WTC11 (cell line): ENCODE results near the gene FGFR3.

Source experiments
- MLX ChIP-seq: sonication (generic); formaldehyde crosslinking; IDR thresholded peaks from 2 replicates; pipeline ENCODE4 v1.8.1; 2023; ENCODE audit warnings: mild to moderate bottlenecking, missing genetic modification reagents, moderate library complexity
- TEAD1 ChIP-seq: sonication (generic); formaldehyde crosslinking; IDR thresholded peaks from 2 replicates; pipeline ENCODE4 v1.8.0; 2022; ENCODE audit warnings: mild to moderate bottlenecking, missing genetic modification reagents
- TF ChIP-seq, protein P1 (sequence below): fragments of 200-600 bp; IDR thresholded peaks from 2 replicates; pipeline ENCODE4 v1.8.0; 2022; ENCODE audit warnings: antibody characterized with exemption

DNA sequence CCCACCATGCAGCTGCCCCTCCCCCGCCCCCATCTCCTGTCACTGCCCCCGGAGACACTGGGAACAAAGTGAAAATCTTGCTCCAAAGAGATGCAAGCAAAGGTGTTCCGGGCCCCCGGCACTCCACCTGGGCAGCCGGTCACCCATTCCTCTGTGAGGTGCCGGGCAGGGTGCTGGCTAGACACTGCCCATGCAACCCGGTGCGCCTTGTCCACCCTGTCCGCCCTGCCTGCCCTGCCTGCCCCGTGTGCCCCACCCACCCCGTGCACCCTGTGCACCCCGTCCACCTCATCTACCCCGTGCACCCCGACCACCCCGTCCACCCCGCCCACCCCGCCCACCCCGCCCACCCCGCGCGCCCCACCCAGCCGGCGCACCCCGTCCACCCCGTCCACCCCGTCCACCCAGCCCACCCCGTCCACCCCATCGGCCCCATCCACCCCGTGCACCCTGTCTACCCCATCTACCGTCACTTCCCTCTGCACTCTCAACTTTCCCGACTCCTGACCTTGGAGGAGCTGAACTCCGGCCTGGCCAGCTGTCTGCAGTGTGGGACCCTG, 31.9 kb upstream of the FGFR3 start:
- TF ChIP-seq TEAD1 (CRISPR knock-in tag) (no peak), MLX (CRISPR knock-in tag) (no peak)
- TF ChIP-seq, protein P1, sequence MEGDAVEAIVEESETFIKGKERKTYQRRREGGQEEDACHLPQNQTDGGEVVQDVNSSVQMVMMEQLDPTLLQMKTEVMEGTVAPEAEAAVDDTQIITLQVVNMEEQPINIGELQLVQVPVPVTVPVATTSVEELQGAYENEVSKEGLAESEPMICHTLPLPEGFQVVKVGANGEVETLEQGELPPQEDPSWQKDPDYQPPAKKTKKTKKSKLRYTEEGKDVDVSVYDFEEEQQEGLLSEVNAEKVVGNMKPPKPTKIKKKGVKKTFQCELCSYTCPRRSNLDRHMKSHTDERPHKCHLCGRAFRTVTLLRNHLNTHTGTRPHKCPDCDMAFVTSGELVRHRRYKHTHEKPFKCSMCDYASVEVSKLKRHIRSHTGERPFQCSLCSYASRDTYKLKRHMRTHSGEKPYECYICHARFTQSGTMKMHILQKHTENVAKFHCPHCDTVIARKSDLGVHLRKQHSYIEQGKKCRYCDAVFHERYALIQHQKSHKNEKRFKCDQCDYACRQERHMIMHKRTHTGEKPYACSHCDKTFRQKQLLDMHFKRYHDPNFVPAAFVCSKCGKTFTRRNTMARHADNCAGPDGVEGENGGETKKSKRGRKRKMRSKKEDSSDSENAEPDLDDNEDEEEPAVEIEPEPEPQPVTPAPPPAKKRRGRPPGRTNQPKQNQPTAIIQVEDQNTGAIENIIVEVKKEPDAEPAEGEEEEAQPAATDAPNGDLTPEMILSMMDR: no peak
